GM12878 (cell line): ENCODE measurements around the gene TEX12. TPM values are rescaled to one million over a fixed set of nuclear protein-coding genes. Genes with fewer than 3 reads are reported as not detected.

Experiments used
- ATAC-seq: fragments of 200-7000 bp; cut with Tn5 transposase; 3 replicates; pipeline ENCODE4 v1.9.1; 2020; ENCODE audit warnings: mild to moderate bottlenecking, moderate library complexity
- BruUV-seq: library from RNA; stranded (reverse); fragments of 400-500 nt; replicated peaks from 2 replicates; lab custom pipeline; 2021; lab: Mats Ljungman, UMichigan
- CTCF ChIA-PET: fragments of 300-600 bp; sonication (Branson Sonifier 250); formaldehyde crosslinking; extraction: SDS; loops from one replicate; lab custom pipeline; 2021; ENCODE audit warnings: inconsistent platforms; lab: Yijun Ruan, JAX
- POLR2A ChIA-PET: fragments of 350-600 bp; formaldehyde crosslinking; extraction: SDS; loops from one replicate; lab custom pipeline; 2021; ENCODE audit warnings: inconsistent platforms; lab: Charles Lee
- RAD21 ChIA-PET: fragments of 300-600 bp; sonication (Branson Sonifier 250); formaldehyde crosslinking; loops from one replicate; lab custom pipeline; 2023; ENCODE audit warnings: antibody characterized with exemption; ENCODE audit not compliant: unreplicated experiment; lab: Charles Lee
- SMC1A ChIA-PET: fragments of 300-600 bp; sonication (Branson Sonifier 250); formaldehyde crosslinking; loops from one replicate; lab custom pipeline; 2023; ENCODE audit not compliant: unreplicated experiment, uncharacterized antibody; lab: Charles Lee
- DNase-seq: peaks from one replicate; pipeline ENCODE4 v3.0.0-alpha.2; 2011; ENCODE audit warnings: low read depth, low spot score
- FAIRE-seq: peaks from 3 replicates; lab custom pipeline; 2011; peaks lifted over from hg19 to GRCh38; lab: Jason Lieb, UNC
- H2AFZ ChIP-seq: 2 replicates; pipeline ENCODE4 v1.6.0; 2011; ENCODE audit warnings: low read depth, low read length, control low read depth; ENCODE audit not compliant: control insufficient read depth
- H3K27ac ChIP-seq: 2 replicates; pipeline ENCODE4 v1.5.1; 2011; ENCODE audit warnings: control low read depth; ENCODE audit not compliant: control insufficient read depth, insufficient read depth
- H3K27me3 ChIP-seq, 2 experiments: replicated peaks in 1 of 2; 2 replicates each; pipeline versions ENCODE4 v1.6.0 to v1.6.1; 2011; ENCODE audit warnings: low read length in 1 of 2; ENCODE audit not compliant: control insufficient read depth in 2 of 2, insufficient read depth in 2 of 2
- H3K36me3 ChIP-seq, 2 experiments: 2 replicates each; pipeline ENCODE4 v1.5.1; 2011; ENCODE audit warnings: low read length in 1 of 2; ENCODE audit not compliant: control insufficient read depth in 2 of 2, insufficient read depth in 2 of 2
- H3K4me1 ChIP-seq: 2 replicates; pipeline ENCODE4 v1.6.1; 2011; ENCODE audit warnings: mild to moderate bottlenecking, low read length, moderate library complexity, mixed read lengths; ENCODE audit not compliant: control insufficient read depth, insufficient read depth
- H3K4me2 ChIP-seq: 2 replicates; pipeline ENCODE4 v1.6.0; 2011; ENCODE audit warnings: control low read depth; ENCODE audit not compliant: control insufficient read depth, insufficient read depth
- H3K4me3 ChIP-seq: fragments of 200-600 bp; sonication (generic); 2 replicates; pipeline ENCODE4 v1.5.1; 2016
- H3K79me2 ChIP-seq: 2 replicates; pipeline ENCODE4 v1.6.0; 2011; ENCODE audit warnings: low read length; ENCODE audit not compliant: control insufficient read depth, insufficient read depth
- H3K9ac ChIP-seq: 2 replicates; pipeline ENCODE4 v1.8.0; 2011; ENCODE audit warnings: low read length, control low read depth, mixed read lengths; ENCODE audit not compliant: control insufficient read depth, insufficient read depth
- H3K9me3 ChIP-seq: replicated peaks from 3 replicates; pipeline ENCODE4 v1.5.1; 2011; ENCODE audit warnings: mild to moderate bottlenecking, low read length; ENCODE audit not compliant: control insufficient read depth, insufficient read depth
- H4K20me1 ChIP-seq: 2 replicates; pipeline ENCODE4 v1.6.0; 2011; ENCODE audit not compliant: control insufficient read depth, insufficient read depth
- CEBPB ChIP-seq, 2 experiments: fragments of 150-350 bp in 1 of 2; IDR thresholded peaks; 2 replicates each; pipeline ENCODE4 v1.6.1; 2012 to 2014; ENCODE audit warnings: low read depth in 2 of 2, low read length in 2 of 2, borderline replicate concordance in 1 of 2, inconsistent platforms in 1 of 2
- CEBPZ ChIP-seq: fragments of 150-350 bp; IDR thresholded peaks from 2 replicates; pipeline ENCODE4 v1.6.1; 2016; ENCODE audit warnings: low read depth, low read length
- CREM ChIP-seq: IDR thresholded peaks from 2 replicates; pipeline ENCODE4 v1.6.1; 2014; ENCODE audit warnings: antibody characterized with exemption, low read depth
- EGR1 ChIP-seq, 2 experiments: IDR thresholded peaks; 1 replicate in 1 of 2; 2 replicates in 1 of 2; pipeline ENCODE4 v1.6.1; 2011 to 2012; ENCODE audit warnings: low read depth in 2 of 2, low read length in 2 of 2, borderline replicate concordance in 1 of 2, mild to moderate bottlenecking in 1 of 2, moderate library complexity in 1 of 2
- KDM1A ChIP-seq: fragments of 200-600 bp; sonication (generic); IDR thresholded peaks from 2 replicates; pipeline ENCODE4 v1.6.1; 2016; ENCODE audit warnings: borderline replicate concordance
- PRDM15 ChIP-seq: fragments of 450-650 bp; formaldehyde crosslinking; IDR thresholded peaks from 2 replicates; pipeline ENCODE4 v1.4.0; 2020; ENCODE audit warnings: mild to moderate bottlenecking, moderate library complexity
- RAD51 ChIP-seq: fragments of 450-650 bp; IDR thresholded peaks from 2 replicates; pipeline ENCODE4 v1.6.1; 2016; ENCODE audit warnings: moderate library complexity, mild to moderate bottlenecking, inconsistent platforms
- TCF12 ChIP-seq: IDR thresholded peaks from 2 replicates; pipeline ENCODE4 v1.6.1; 2011; ENCODE audit warnings: low read depth, mild to moderate bottlenecking, low read length
- TCF7 ChIP-seq: IDR thresholded peaks from 2 replicates; pipeline ENCODE4 v1.6.1; 2014; ENCODE audit warnings: antibody characterized with exemption, borderline replicate concordance
- WRNIP1 ChIP-seq: IDR thresholded peaks from 2 replicates; pipeline ENCODE4 v1.6.1; 2011; ENCODE audit warnings: low read depth, low read length, improper control_type of control experiment, borderline replicate concordance
- YY1 ChIP-seq: IDR thresholded peaks from 2 replicates; pipeline ENCODE4 v1.6.1; 2011; ENCODE audit warnings: low read depth, mild to moderate bottlenecking, low read length
- ZZZ3 ChIP-seq: IDR thresholded peaks from 2 replicates; pipeline ENCODE4 v1.6.1; 2011; ENCODE audit warnings: low read depth; ENCODE audit not compliant: control insufficient read depth, insufficient read length
- WGBS: methylation state at CpG from one replicate; pipeline ENCODE4 v1.1.6; 2016; ENCODE audit warnings: low lambda C conversion rate; ENCODE audit not compliant: insufficient replicate concordance, insufficient coverage; ENCODE audit errors: missing lambda C conversion rate; 5-methylcytosine and 5-hydroxymethylcytosine counted together
- in situ Hi-C: fragments of 300-500 bp; cut with MboI; formaldehyde crosslinking; loops from 9 replicates; pipeline ENCODE4 v1.14.3; 2018; ENCODE audit warnings: mixed read lengths
- intact Hi-C: fragments of 100-400 bp; cut with micrococcal nuclease; formaldehyde crosslinking; loops from one replicate; pipeline ENCODE4 v1.14.2; 2022; ENCODE audit not compliant: unreplicated experiment
- polyA plus RNA-seq, 11 experiments: library from polyadenylated mRNA; depleted of rRNA in 4 of 11; unstranded in 6 of 11; stranded (reverse) in 5 of 11; fragments of >200 nt; fragmentation: Nextera tagmentation in 4 of 11; fragmentation: Illumina TruSeq in 1 of 11; extraction: Ambion mirVana in 4 of 11; extraction: Trizol in 1 of 11; gene quantifications; 1 replicate in 1 of 11; 2 replicates in 10 of 11; pipeline versions ENCODE4 v1.2.1 to v1.2.3, GENCODE V29; 2011 to 2016; ENCODE audit warnings: inconsistent platforms in 2 of 11, missing spikeins in 2 of 11, low read depth in 1 of 11
- total RNA-seq, 4 experiments: library from RNA; depleted of rRNA in 3 of 4; stranded (reverse); fragments of >200 nt in 3 of 4; fragmentation: Illumina TruSeq in 1 of 4; extraction: Trizol in 1 of 4; gene quantifications; 2 replicates each; pipeline versions ENCODE4 v1.2.1 to v1.2.3, GENCODE V29; 2013 to 2021

Gene TEX12
- total and polyA plus RNA-seq, 10 of the 15 experiments (the other 5 are each of a cell fraction or from before 2014, with no cell fraction given), result 0.11 to 1.3 (median 0.40) TPM; not detected in 2

DNA sequence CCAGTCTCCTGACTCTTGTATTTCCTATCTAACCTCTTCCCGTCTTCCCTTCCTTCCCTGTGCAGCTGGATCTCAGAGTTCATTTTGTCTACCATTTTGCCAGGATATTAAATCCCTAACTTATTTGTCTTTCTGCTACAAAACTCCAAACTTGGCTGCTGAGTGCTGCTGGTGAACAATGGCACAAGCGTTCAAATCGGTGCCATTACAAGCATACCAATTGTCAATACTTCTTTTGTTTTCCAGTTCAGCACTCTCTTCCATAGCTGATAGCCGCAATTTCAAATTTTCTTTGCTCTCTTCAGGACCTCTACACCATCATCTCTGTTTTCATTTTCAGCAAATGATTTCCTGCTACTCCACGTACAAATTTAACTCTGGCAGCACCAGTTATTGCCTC lies 16.7 kb upstream of the TEX12 start:
- Histone ChIP-seq H3K4me1 (no peaks in the 10 kb centered on the region), H3K27me3 (no peaks in the 10 kb centered on the region), H3K4me2 (no peak overlapping the region), H3K27ac (no peak overlapping the region), H3K9me3 (no peaks in the 10 kb centered on the region), H2AFZ (no peak overlapping the region), H4K20me1 (no peaks in the 10 kb centered on the region), H3K79me2 (no peaks in the 10 kb centered on the region), H3K4me3 (no peak overlapping the region), H3K36me3 (no peaks in the 10 kb centered on the region), H3K9ac (no peak overlapping the region)
- no peak for TF ChIP-seq TCF7
- no peak for TF ChIP-seq CEBPB (IDR thresholded peaks at IDR 0.05; ENCODE audit: borderline replicate concordance in 1 of 2, low read depth in 2 of 2, low read length in 2 of 2)
- TF ChIP-seq YY1, result no peak
- no peak for TF ChIP-seq TCF12
- no peak for TF ChIP-seq WRNIP1
- TF ChIP-seq KDM1A, result no peak
- TF ChIP-seq EGR1 (IDR thresholded peaks at IDR 0.05; ENCODE audit: borderline replicate concordance in 1 of 2, low read depth in 2 of 2, low read length in 2 of 2), result no peak
- TF ChIP-seq CEBPZ, result no peak
- TF ChIP-seq RAD51, result no peak
- TF ChIP-seq ZZZ3, result no peak
- TF ChIP-seq CREM, result no peak
- TF ChIP-seq PRDM15 (CRISPR knock-in tag), result no peak
- ChIA-PET POLR2A (no interaction called here), SMC1A (no interaction called here), RAD21 (no interaction called here), CTCF (no interaction called here)
- WGBS, result 66% methylated on average over 5 of the region's 5 CpGs
- FAIRE-seq (no peak), DNase-seq (no peak), ATAC-seq (no peak)
- in situ Hi-C loops (no loop called here), intact Hi-C loops (no loop called here)
- BruUV-seq, result no TSS peak
